ENCODE measurements around the gene SHISA6.

DNA sequence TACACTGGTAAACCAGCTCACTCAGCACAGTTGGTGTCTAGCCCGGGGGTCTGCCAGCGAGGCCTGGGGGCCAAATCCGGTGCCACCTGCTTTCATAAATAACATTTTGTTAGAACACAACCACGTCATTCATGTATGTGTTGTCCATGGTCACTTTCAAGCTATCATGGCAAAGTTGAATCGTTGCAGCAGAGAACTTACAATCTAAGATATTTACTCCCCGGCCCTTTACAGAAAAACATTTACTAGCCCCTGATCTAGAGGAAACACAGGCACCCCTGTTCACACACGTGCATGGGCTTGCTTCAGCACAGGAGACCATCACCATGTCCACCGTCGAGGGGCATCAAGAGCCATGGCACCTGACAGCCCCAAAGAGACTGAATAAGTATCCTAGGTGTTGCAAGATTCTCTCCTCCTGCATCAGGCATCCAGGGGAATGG lies 245.9 kb downstream of the SHISA6 start:
- TF ChIP-seq, protein P1, sequence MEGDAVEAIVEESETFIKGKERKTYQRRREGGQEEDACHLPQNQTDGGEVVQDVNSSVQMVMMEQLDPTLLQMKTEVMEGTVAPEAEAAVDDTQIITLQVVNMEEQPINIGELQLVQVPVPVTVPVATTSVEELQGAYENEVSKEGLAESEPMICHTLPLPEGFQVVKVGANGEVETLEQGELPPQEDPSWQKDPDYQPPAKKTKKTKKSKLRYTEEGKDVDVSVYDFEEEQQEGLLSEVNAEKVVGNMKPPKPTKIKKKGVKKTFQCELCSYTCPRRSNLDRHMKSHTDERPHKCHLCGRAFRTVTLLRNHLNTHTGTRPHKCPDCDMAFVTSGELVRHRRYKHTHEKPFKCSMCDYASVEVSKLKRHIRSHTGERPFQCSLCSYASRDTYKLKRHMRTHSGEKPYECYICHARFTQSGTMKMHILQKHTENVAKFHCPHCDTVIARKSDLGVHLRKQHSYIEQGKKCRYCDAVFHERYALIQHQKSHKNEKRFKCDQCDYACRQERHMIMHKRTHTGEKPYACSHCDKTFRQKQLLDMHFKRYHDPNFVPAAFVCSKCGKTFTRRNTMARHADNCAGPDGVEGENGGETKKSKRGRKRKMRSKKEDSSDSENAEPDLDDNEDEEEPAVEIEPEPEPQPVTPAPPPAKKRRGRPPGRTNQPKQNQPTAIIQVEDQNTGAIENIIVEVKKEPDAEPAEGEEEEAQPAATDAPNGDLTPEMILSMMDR (IDR thresholded peaks at IDR 0.05) = no peak
- TF ChIP-seq EZH2 (IDR thresholded peaks at IDR 0.05) = no peak
